C4-2B (cell line): ENCODE measurements around the gene EFHD2.

Experiments
- ZFX ChIP-seq: fragments of 450-650 bp; IDR thresholded peaks from 2 replicates; pipeline ENCODE4 v1.6.1; 2017
- TF ChIP-seq, protein P1 (sequence below): fragments of 450-650 bp; conservative IDR thresholded peaks from 2 replicates; pipeline ENCODE4 v1.5.1; 2017; ENCODE audit warnings: mild to moderate bottlenecking

DNA sequence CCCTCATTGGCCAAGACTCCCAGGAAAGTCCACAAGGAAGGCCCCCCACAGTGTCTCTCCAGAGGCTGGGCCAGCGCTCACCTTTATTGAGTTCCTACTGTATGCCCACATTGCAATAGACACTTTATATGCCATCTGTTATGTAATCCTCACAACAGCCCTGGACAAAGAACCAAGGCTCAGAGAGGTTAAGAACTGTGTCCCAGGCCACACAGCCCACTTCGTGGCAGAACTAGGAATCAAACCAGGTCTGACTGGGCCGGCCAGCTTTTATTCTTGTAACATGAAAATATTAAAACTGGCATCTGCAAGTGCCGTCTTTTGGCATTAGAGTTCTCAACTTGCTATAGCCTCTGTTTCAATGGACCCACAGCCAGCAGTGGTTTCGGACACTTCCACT lies 33.1 kb downstream of the EFHD2 start:
- TF ChIP-seq, protein P1, sequence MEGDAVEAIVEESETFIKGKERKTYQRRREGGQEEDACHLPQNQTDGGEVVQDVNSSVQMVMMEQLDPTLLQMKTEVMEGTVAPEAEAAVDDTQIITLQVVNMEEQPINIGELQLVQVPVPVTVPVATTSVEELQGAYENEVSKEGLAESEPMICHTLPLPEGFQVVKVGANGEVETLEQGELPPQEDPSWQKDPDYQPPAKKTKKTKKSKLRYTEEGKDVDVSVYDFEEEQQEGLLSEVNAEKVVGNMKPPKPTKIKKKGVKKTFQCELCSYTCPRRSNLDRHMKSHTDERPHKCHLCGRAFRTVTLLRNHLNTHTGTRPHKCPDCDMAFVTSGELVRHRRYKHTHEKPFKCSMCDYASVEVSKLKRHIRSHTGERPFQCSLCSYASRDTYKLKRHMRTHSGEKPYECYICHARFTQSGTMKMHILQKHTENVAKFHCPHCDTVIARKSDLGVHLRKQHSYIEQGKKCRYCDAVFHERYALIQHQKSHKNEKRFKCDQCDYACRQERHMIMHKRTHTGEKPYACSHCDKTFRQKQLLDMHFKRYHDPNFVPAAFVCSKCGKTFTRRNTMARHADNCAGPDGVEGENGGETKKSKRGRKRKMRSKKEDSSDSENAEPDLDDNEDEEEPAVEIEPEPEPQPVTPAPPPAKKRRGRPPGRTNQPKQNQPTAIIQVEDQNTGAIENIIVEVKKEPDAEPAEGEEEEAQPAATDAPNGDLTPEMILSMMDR = no peak
- TF ChIP-seq ZFX = no peak
